ENCODE measurements around the gene PQBP1. TPM values are rescaled to one million over a fixed set of nuclear protein-coding genes. Genes with fewer than 3 reads are reported as not detected.

PQBP1 gene
- polyA plus RNA-seq, 3 donors = 76.5 to 86.0 (median 84.2) TPM

- no peak for DNase-seq
These were observed 45.2 kb downstream of the PQBP1 start for GRCh38 chrX:48942895-48943294.

- DNase-seq = no peak
These were observed 48.0 kb downstream of the PQBP1 start for GRCh38 chrX:48945517-48946348.

GRCh38 chrX:48948589-48948988 lies 50.9 kb downstream of the PQBP1 start:
- DNase-seq = no peak

Other genes with a start within 250 kb of the PQBP1 start
- 1 to 10 TPM; 2.7 to 4.9 (median 4.0) TPM for gene WAS, start 214.1 kb upstream of the PQBP1 start, polyA plus RNA-seq (ENCODE audit: insufficient read length in 3 of 3)
- 1 to 10 TPM; 7.0 to 8.2 (median 7.7) TPM for gene SUV39H1, start 201.2 kb upstream of the PQBP1 start, polyA plus RNA-seq (ENCODE audit: insufficient read length in 3 of 3)
- gene GLOD5, start 136.2 kb upstream of the PQBP1 start, polyA plus RNA-seq (ENCODE audit: insufficient read length in 3 of 3) = 1 to 10 TPM in 2 of 3 donors, under 1 TPM in 1; 0.79 to 1.4 (median 1.2) TPM
- under 1 TPM; 0.44 to 0.87 (median 0.54) TPM for gene GATA1, start 111.3 kb upstream of the PQBP1 start, polyA plus RNA-seq (ENCODE audit: insufficient read length in 3 of 3)
- 100 to 1,000 TPM; 165 to 202 (median 198) TPM for gene HDAC6, start 95.9 kb upstream of the PQBP1 start, polyA plus RNA-seq (ENCODE audit: insufficient read length in 3 of 3)
- gene ERAS, start 71.4 kb upstream of the PQBP1 start, polyA plus RNA-seq (ENCODE audit: insufficient read length in 3 of 3) = under 1 TPM in 2 of 3 donors, not detected in 1; 0.13 to 0.24 TPM
- gene PCSK1N, start 62.3 kb upstream of the PQBP1 start, polyA plus RNA-seq (ENCODE audit: insufficient read length in 3 of 3) = 10 to 100 TPM; 14.1 to 20.0 (median 14.9) TPM
- gene TIMM17B, start 162 bp upstream of the PQBP1 start, polyA plus RNA-seq (ENCODE audit: insufficient read length in 3 of 3) = 10 to 100 TPM; 43.6 to 58.7 (median 52.7) TPM
- gene SLC35A2, start 13.7 kb downstream of the PQBP1 start, polyA plus RNA-seq (ENCODE audit: insufficient read length in 3 of 3) = 10 to 100 TPM; 28.7 to 38.8 (median 36.5) TPM
- gene PIM2, start 21.1 kb downstream of the PQBP1 start, polyA plus RNA-seq (ENCODE audit: insufficient read length in 3 of 3) = 1 to 10 TPM; 6.5 to 7.9 (median 6.9) TPM
- 10 to 100 TPM; 65.9 to 68.3 (median 66.0) TPM for gene OTUD5, start 59.7 kb downstream of the PQBP1 start, polyA plus RNA-seq (ENCODE audit: insufficient read length in 3 of 3)
- gene KCND1, start 73.9 kb downstream of the PQBP1 start, polyA plus RNA-seq (ENCODE audit: insufficient read length in 3 of 3) = 1 to 10 TPM; 2.9 to 3.9 (median 3.0) TPM
- gene GRIPAP1, start 104.3 kb downstream of the PQBP1 start, polyA plus RNA-seq (ENCODE audit: insufficient read length in 3 of 3) = 10 to 100 TPM; 46.7 to 66.3 (median 62.1) TPM
- 10 to 100 TPM; 31.8 to 38.9 (median 37.5) TPM for gene TFE3, start 145.4 kb downstream of the PQBP1 start, polyA plus RNA-seq (ENCODE audit: insufficient read length in 3 of 3)
- gene CCDC120, start 161.1 kb downstream of the PQBP1 start, polyA plus RNA-seq (ENCODE audit: insufficient read length in 3 of 3) = 10 to 100 TPM; 11.9 to 16.8 (median 14.7) TPM
- 10 to 100 TPM; 37.1 to 44.2 (median 39.6) TPM for gene PRAF2, start 176.1 kb downstream of the PQBP1 start, polyA plus RNA-seq (ENCODE audit: insufficient read length in 3 of 3)
- gene WDR45, start 182.0 kb downstream of the PQBP1 start, polyA plus RNA-seq (ENCODE audit: insufficient read length in 3 of 3) = 10 to 100 TPM; 54.8 to 61.8 (median 60.6) TPM
- 10 to 100 TPM; 24.8 to 26.0 (median 25.9) TPM for gene GPKOW, start 225.8 kb downstream of the PQBP1 start, polyA plus RNA-seq (ENCODE audit: insufficient read length in 3 of 3)